ENCODE results near the gene E2F2.
"Not testable (repeated sequence)": the region's sequence is repeated elsewhere in the genome, so short reads cannot be mapped to it uniquely, and the experiment has no call there.

The E2F2 gene

GRCh38 chr1:23545851-23546250, 14.8 kb upstream of the E2F2 start:
- DNase-seq: no peak

- peak; percentile 74 for DNase-seq
Measured at GRCh38 chr1:23544444-23545389, 13.7 kb upstream of the E2F2 start.

GRCh38 chr1:23543707-23544443, 12.8 kb upstream of the E2F2 start:
- DNase-seq: no peak

GRCh38 chr1:23542940-23543339, 11.9 kb upstream of the E2F2 start:
- DNase-seq: not testable (repeated sequence)

- peak; percentile 93 for DNase-seq
Measured at GRCh38 chr1:23539698-23540266, 8.7 kb upstream of the E2F2 start.

- DNase-seq: no peak
Measured at GRCh38 chr1:23537296-23537973, 6.4 kb upstream of the E2F2 start.

- DNase-seq: no peak
Measured at GRCh38 chr1:23533246-23534023, 2.4 kb upstream of the E2F2 start.

GRCh38 chr1:23531562-23532094, 595 bp upstream of the E2F2 start:
- DNase-seq: no peak

GRCh38 chr1:23530087-23530746, 816 bp downstream of the E2F2 start:
- DNase-seq: peak; percentile 31

GRCh38 chr1:23529146-23530086, 1.6 kb downstream of the E2F2 start:
- no peak for DNase-seq

GRCh38 chr1:23528250-23528978, 2.6 kb downstream of the E2F2 start:
- DNase-seq: peak; percentile 83

GRCh38 chr1:23527900-23528249, 3.2 kb downstream of the E2F2 start:
- no peak for DNase-seq

GRCh38 chr1:23527366-23527765, 3.7 kb downstream of the E2F2 start:
- DNase-seq: no peak

- DNase-seq: no peak
Measured at GRCh38 chr1:23526329-23527041, 4.5 kb downstream of the E2F2 start.

- no peak for DNase-seq
Measured at GRCh38 chr1:23525558-23526250, 5.3 kb downstream of the E2F2 start.

- peak; percentile 42 for DNase-seq
Measured at GRCh38 chr1:23524716-23525401, 6.2 kb downstream of the E2F2 start.

- DNase-seq: no peak
Measured at GRCh38 chr1:23524163-23524562, 6.9 kb downstream of the E2F2 start.
